GM23338 (cell line): ENCODE measurements around the gene TGFBR1. TPM values are rescaled to one million over a fixed set of nuclear protein-coding genes. Genes with fewer than 3 reads are reported as not detected.

ENCODE experiments used
- ATAC-seq: fragments of 200-7000 bp; cut with Tn5 transposase; 3 replicates; pipeline ENCODE4 v1.9.1; 2020
- DNase-seq: peaks from one replicate; pipeline ENCODE4 v3.0.0-alpha.2; 2015; ENCODE audit warnings: low spot score
- H2AFZ ChIP-seq: fragments of 200-600 bp; sonication (generic); 2 replicates; pipeline ENCODE4 v1.8.0; 2016; ENCODE audit warnings: antibody characterized with exemption, mild to moderate bottlenecking, moderate library complexity
- H3F3A ChIP-seq: fragments of 200-600 bp; sonication (generic); replicated peaks from 2 replicates; pipeline ENCODE4 v1.8.0; 2017; ENCODE audit warnings: antibody characterized with exemption, mixed run types, low read depth
- H3K27ac ChIP-seq: fragments of 200-600 bp; sonication (generic); 2 replicates; pipeline ENCODE4 v1.6.1; 2016; ENCODE audit warnings: low read depth
- H3K27me3 ChIP-seq: fragments of 200-600 bp; sonication (generic); 2 replicates; pipeline ENCODE4 v1.8.0; 2016; ENCODE audit warnings: mild to moderate bottlenecking, mixed run types, moderate library complexity; ENCODE audit not compliant: insufficient read depth
- H3K36me3 ChIP-seq: fragments of 200-600 bp; sonication (generic); 2 replicates; pipeline ENCODE4 v1.8.0; 2016; ENCODE audit warnings: mild to moderate bottlenecking; ENCODE audit not compliant: insufficient read depth
- H3K4me1 ChIP-seq: fragments of 200-600 bp; sonication (generic); 2 replicates; pipeline ENCODE4 v1.8.0; 2016; ENCODE audit warnings: mild to moderate bottlenecking, moderate library complexity; ENCODE audit not compliant: insufficient read depth
- H3K4me2 ChIP-seq: fragments of 200-600 bp; sonication (generic); 2 replicates; pipeline ENCODE4 v1.7.1; 2017; ENCODE audit warnings: mixed run types
- H3K4me3 ChIP-seq: fragments of 200-600 bp; sonication (generic); 2 replicates; pipeline ENCODE4 v1.6.1; 2016; ENCODE audit warnings: mixed run types
- H3K79me2 ChIP-seq: fragments of 200-600 bp; sonication (generic); replicated peaks from 2 replicates; pipeline ENCODE4 v1.8.0; 2017; ENCODE audit warnings: mild to moderate bottlenecking; ENCODE audit not compliant: insufficient read depth
- H3K9me2 ChIP-seq: fragments of 200-600 bp; sonication (generic); 2 replicates; pipeline ENCODE4 v1.8.0; 2017; ENCODE audit not compliant: insufficient read depth
- H4K20me1 ChIP-seq: fragments of 200-600 bp; sonication (generic); replicated peaks from 2 replicates; pipeline ENCODE4 v1.8.0; 2017; ENCODE audit warnings: mild to moderate bottlenecking; ENCODE audit not compliant: insufficient read depth
- H3K27ac Mint-ChIP-seq: 2 replicates; pipeline ENCODE4 v1.8.0; 2020; ENCODE audit warnings: inconsistent platforms, mild to moderate bottlenecking, moderate library complexity, mixed read lengths
- H3K27me3 Mint-ChIP-seq: 3 replicates; pipeline ENCODE4 v1.8.0; 2022; ENCODE audit warnings: low read depth, mild to moderate bottlenecking, moderate library complexity, mixed read lengths, inconsistent platforms; ENCODE audit not compliant: insufficient read depth, poor library complexity
- H3K36me3 Mint-ChIP-seq: 3 replicates; pipeline ENCODE4 v1.8.0; 2021; ENCODE audit warnings: low read depth, mild to moderate bottlenecking, inconsistent platforms, moderate library complexity, mixed read lengths
- H3K4me1 Mint-ChIP-seq: 3 replicates; pipeline ENCODE4 v1.8.0; 2020; ENCODE audit warnings: mild to moderate bottlenecking, inconsistent platforms, mixed read lengths
- H3K4me3 Mint-ChIP-seq: 3 replicates; pipeline ENCODE4 v1.8.0; 2021; ENCODE audit warnings: moderate library complexity, mild to moderate bottlenecking, inconsistent platforms, mixed read lengths
- H3K9me3 Mint-ChIP-seq: 3 replicates; pipeline ENCODE4 v1.8.0; 2020; ENCODE audit warnings: moderate library complexity, mild to moderate bottlenecking, inconsistent platforms, mixed read lengths
- CREB1 ChIP-seq: fragments of 250-450 bp; sonication (Bioruptor Pico); IDR thresholded peaks from 2 replicates; pipeline ENCODE4 v1.5.0; 2020; ENCODE audit warnings: low read depth, mild to moderate bottlenecking, moderate library complexity
- CTCF ChIP-seq, 2 experiments: fragments of 200-600 bp in 1 of 2; sonication (generic) in 1 of 2; conservative IDR thresholded peaks; 2 replicates each; pipeline versions ENCODE4 v1.5.1 to v1.6.1; 2016 to 2017; ENCODE audit warnings: antibody characterized with exemption in 2 of 2, low read depth in 2 of 2, mild to moderate bottlenecking in 2 of 2, moderate library complexity in 1 of 2
- ETS1 ChIP-seq: IDR thresholded peaks from 2 replicates; pipeline ENCODE4 v1.6.1; 2016; ENCODE audit warnings: antibody characterized with exemption
- EZH2 ChIP-seq: fragments of 200-600 bp; sonication (generic); IDR thresholded peaks from one replicate; pipeline ENCODE4 v1.8.0; 2017; ENCODE audit warnings: antibody characterized with exemption, mild to moderate bottlenecking, low read depth; ENCODE audit not compliant: unreplicated experiment
- POLR2AphosphoS5 ChIP-seq: IDR thresholded peaks from 2 replicates; pipeline ENCODE4 v1.6.1; 2016; ENCODE audit warnings: antibody characterized with exemption, low read depth
- REST ChIP-seq: IDR thresholded peaks from one replicate; pipeline ENCODE4 v1.6.1; 2018; ENCODE audit warnings: antibody characterized with exemption; ENCODE audit not compliant: unreplicated experiment
- STAT1 ChIP-seq: IDR thresholded peaks from one replicate; pipeline ENCODE4 v1.6.1; 2016; ENCODE audit warnings: antibody characterized with exemption; ENCODE audit not compliant: unreplicated experiment
- ZNF114 ChIP-seq: fragments of 250-450 bp; sonication (Bioruptor Pico); IDR thresholded peaks from 2 replicates; pipeline ENCODE4 v1.5.0; 2020; ENCODE audit warnings: mild to moderate bottlenecking, moderate library complexity
- ZNF331 ChIP-seq: fragments of 250-450 bp; sonication (Bioruptor Pico); IDR thresholded peaks from 2 replicates; pipeline ENCODE4 v1.5.0; 2020; ENCODE audit warnings: low read depth, mild to moderate bottlenecking, moderate library complexity
- ZNF462 ChIP-seq: fragments of 250-450 bp; sonication (Bioruptor Pico); IDR thresholded peaks from 2 replicates; pipeline ENCODE4 v1.5.0; 2020; ENCODE audit warnings: mild to moderate bottlenecking, moderate library complexity
- polyA plus RNA-seq: library from polyadenylated mRNA; unstranded; fragments of >200 nt; fragmentation: Nextera tagmentation; extraction: Ambion mirVana; gene quantifications from 2 replicates; pipeline ENCODE4 v1.2.1, GENCODE V29; 2016
- total RNA-seq: library from RNA; depleted of rRNA; stranded (reverse); fragments of >200 nt; shearing (Covaris generic); gene quantifications from 2 replicates; pipeline ENCODE4 v1.2.3, GENCODE V29; 2014

The TGFBR1 gene
- total and polyA plus RNA-seq, 2 experiments from 2014 or later, result 9.3 to 40.2 TPM

GRCh38 chr9:99181206-99181605 is 76.3 kb downstream of the TGFBR1 start (continued):
- TF ChIP-seq ETS1 (no peak), POLR2AphosphoS5 (no peak), STAT1 (no peak), ZNF331 (CRISPR knock-in tag) (no peak), CTCF (conservative IDR thresholded peaks at IDR 0.05; ENCODE audit: low read depth in 2 of 2) (no peak), EZH2 (no peak), ZNF114 (CRISPR knock-in tag) (no peak)

- ATAC-seq (no peak), DNase-seq (no peak)
- Histone ChIP-seq H3F3A (no peaks in the 10 kb centered on the region), H3K4me3 (no peak overlapping the region), H3K79me2 (no peaks in the 10 kb centered on the region), H3K36me3 (no peaks in the 10 kb centered on the region), H4K20me1 (no peaks in the 10 kb centered on the region), H3K4me2 (no peak overlapping the region), H2AFZ (0 out of 2 replicates have a peak overlapping the region, but pooled peaks have one; percentile 56), H3K27ac (no peak overlapping the region), H3K27me3 (no peaks in the 10 kb centered on the region), H3K9me2 (no peaks in the 10 kb centered on the region), H3K4me1 (peaks cover 4% of the 10 kb centered on the region; the same call in 1 of the 2 replicates)
- Mint-ChIP-seq H3K27me3 (peaks cover 3% of the 10 kb centered on the region), H3K27ac (no peak overlapping the region; the same call in 1 of the 2 replicates), H3K36me3 (no peaks in the 10 kb centered on the region), H3K4me3 (no peak overlapping the region), H3K9me3 (no peaks in the 10 kb centered on the region), H3K4me1 (peaks cover 12% of the 10 kb centered on the region; the same call in 2 of the 3 replicates)
- TF ChIP-seq CTCF (conservative IDR thresholded peaks at IDR 0.05; ENCODE audit: low read depth in 2 of 2) (no peak), ZNF331 (CRISPR knock-in tag) (no peak), ZNF462 (CRISPR knock-in tag) (no peak), CREB1 (no peak), REST (no peak)
Measured at GRCh38 chr9:99181621-99182020, 76.7 kb downstream of the TGFBR1 start.
